ENCODE results near the gene FAM83G.
A peak's percentile ranks its signal among the peaks of the same experiment; 100 is the strongest.
"Not testable (repeated sequence)": the region's sequence is repeated elsewhere in the genome, so short reads cannot be mapped to it uniquely, and the experiment has no call there.

The FAM83G gene

DNA sequence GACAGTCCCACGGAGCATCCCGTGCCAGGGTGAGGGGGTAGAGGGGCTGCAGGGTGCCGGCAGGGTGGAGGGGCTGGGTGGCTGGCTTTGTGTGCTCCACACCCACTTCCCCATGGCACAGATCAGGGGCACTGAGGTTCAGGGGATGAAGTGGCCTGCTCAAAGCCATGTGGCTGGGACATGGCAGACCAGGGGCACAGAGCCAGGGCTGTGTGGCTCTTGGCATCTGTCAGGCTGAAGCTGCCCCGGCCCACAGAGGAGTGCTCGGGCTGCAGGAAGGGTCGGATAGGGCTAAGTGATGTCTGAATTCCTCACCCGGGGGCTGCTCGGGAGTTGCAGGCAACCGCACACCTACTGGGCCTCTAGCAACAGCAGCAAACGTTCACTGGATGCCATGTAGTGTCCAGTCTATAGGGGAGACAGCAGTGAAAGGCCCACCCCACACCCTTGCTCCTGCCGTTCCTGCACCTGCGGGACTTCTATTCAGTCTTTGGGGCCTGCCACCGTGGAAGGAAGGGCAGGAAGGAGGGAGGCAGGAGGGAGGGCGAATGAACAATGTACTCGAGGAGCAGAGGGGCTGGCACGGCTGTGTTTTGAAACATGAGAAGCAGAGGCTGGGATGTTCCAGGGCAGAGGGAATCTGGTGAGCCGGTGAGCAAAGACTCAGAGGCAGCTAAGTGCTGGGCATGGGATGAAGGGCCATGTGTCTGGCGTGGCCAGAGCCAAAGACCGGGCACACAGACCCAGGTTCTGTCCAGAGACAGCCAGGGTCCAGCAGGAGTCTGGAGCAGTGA, 37.5 kb downstream of the FAM83G start:
- DNase-seq: peak; percentile 78

DNA sequence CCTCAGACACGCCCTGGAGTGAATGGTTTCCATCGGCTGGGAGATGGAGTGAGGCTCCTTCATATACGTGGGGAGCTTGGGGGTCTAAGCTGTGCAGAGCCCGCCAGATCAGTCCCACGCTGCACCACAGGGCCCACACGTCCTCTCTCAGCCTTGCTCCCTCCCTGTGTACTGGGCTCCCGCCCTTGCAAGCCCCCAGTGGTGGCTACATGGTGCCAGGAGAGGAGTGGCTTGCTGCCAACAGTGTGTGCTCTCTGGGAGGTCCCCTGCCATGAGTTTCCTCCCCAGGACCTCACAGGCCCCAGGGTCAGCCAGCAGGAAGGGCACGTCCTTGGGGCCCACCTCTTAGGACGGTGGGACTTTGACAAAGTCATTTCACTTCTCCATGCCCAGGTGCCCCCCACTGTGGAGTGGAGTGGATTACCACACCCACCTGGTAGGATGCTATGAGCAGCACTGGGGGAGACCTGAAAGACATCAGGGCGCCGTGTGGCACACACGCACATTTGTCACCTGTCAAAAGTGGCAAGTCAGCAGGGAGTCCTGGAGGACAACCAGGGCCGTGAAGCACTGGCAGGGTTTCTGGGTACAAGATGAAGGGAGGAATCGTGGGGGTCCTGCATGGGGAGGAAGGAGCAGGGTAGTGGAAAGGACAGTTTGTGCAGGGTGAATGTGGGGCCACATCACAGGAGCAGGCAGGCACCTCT, 38.9 kb downstream of the FAM83G start:
- no peak for DNase-seq

DNA sequence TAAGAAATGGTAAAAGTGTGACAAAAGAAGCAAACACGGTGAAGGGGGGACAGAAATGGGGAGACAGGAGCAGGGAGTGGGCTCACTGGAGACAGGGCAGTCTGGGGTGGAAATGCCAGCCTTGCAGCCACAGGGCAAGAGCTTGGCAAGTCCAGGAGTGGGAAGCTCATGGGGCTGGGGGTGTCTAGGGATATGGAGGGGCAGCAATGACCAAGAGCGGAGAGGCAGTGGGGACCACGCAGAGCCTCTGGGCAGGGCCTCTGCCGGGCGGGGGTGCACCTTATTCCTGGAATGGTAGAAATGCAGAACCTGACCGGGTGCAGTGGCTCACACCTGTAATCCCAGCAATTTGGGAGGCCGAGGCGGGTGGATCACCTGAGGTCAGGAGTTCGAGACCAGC, 40.0 kb downstream of the FAM83G start:
- DNase-seq: no peak

DNA sequence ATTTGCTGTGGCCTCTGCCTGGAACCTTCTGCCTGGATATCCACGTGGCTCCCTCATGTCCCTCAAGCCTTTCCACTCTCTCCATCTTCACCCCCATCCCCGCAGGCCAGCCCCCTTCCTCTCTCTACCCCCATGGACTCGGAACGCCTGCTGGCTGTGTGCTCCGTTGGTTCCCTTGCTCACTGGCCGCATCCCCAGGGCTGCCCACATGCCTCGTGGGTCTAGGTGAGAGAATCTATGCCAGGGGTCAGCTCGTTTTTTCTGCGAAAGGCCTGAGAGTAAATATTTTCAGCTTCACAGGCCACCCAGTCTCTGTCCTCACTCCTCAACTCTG, 40.6 kb downstream of the FAM83G start:
- no peak for DNase-seq

DNA sequence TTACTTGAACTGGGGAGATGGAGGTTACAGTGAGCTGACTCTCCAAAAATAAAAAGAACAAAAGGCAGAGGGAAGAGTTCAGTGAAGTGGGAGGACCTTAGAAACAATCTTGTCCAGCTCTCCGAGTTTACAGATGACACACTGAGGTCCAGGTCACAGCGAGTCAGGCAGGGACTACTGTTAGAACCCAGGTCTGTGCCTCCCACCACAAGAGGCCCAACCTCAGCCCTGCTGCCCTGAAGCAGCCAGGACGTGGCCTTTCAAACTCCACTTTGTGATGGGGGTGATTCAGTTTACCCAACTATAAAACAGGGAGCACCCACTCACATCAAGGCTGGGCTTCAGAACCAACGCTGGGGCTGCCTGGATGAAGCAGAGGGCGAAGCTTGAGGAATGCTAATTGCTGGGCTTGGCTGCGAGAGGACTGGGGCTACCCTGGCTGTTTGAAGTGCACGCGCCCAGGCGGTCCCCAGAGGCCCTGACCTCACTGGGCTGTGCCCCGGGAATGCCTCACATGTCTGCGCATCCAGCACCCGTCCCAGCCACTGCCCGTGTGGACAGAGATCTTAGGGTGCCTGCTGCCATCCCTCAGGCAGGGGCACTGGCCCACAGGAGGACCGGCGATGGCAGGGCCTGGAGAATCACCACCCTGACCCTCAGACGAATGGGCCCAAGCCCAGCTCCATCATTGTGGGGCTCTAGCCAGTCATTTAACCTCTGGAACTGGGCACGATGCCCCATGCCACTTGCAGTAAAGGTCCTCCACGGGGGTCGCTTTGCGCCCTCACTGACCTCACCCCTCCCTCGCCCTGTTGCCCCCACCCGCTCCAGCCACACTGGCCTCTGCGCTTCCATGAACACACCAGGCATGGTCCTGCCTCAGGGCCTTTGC, 41.2 kb downstream of the FAM83G start:
- DNase-seq: no peak

DNA sequence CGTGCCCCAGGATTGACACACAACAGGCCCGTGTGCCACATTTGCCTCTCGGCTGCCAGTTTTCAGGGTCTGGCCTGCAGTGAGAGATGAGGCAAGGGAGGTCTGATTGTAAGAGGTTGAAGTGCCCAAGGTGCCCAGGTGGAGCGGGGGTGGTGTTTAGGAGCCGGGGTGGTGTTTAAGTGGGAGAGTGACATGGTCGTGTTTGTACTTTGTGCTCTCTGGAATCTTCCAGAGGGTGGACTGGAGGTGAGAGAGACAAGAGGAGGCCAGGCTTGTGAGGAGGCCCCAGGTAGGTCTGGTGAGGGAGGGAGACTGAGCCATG, 42.1 kb downstream of the FAM83G start:
- no peak for DNase-seq

DNA sequence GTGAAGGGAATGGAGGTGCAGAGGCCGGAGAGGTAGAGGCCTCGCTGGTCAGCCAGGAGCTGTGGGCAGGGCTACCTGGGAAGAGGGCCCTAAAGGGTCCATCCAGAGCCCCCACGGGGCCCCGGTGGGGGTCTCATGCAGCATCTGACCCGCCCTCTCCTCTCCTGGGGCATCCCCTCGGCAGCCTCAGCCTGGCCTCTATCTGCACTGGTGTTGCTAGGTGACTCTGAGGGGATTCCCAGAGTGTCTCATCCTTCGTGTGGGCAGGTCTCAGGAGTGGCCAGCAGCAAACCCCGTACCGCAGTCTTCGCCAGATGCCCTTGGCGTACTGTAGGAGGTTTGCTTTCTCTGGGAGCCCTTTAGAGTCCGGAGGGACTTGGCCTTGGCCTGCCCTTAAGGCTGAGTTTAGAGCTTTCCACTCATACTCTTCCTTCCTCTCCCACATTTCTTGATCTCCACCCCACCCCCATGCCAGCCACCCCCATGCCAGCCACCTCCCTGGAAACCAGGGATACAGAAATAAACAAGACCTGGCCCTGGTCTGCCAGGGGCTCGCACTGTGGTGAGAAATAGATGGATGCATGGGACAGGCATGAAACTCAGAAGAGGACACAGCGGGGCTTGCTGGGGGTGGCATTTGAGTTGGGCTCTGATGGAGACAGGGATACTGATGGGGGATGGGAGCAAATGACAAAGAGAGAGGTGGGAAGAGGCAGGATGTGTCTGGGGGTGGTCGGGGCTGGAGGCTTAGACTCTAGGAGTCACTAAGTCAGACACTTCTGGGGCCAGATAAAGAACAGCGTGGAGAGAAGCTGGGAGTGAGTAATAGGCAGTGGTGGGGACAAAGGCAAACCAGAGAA, 42.7 kb downstream of the FAM83G start:
- no peak for DNase-seq

DNA sequence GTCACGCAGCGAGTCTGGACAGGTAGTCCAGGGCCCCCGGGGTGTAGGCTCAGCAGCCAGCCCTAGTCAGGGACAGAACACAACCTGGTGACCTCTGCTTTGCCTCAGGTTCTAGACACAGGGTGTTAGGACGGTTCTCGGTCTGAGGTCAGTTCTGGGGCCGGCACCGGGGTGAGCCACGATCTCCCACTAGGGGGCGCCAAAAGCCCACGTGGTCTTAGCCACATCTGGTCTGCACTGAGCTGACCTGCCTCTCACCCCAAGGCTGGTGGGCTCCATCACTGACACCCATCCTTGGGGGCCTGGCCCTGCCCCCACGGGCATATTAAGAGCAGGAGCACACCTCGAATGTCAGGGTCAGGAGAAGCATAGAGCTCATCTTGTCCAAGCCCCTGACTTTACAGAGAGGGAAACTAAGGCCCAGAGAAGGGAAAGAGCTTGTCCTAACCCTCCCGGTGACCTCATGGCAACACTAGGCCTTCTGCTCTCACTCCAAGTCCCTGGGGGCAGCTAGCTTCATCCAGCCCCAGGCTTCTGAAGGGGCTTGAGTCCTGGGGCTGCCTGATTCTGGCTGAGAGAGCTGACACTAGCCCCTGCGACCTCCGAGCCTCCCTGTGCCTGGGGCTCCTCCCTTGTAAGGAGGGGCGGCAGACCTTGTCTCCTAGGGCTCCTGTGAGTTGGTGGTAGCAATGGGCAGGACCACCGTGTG, 43.6 kb downstream of the FAM83G start:
- DNase-seq: peak; percentile 92

DNA sequence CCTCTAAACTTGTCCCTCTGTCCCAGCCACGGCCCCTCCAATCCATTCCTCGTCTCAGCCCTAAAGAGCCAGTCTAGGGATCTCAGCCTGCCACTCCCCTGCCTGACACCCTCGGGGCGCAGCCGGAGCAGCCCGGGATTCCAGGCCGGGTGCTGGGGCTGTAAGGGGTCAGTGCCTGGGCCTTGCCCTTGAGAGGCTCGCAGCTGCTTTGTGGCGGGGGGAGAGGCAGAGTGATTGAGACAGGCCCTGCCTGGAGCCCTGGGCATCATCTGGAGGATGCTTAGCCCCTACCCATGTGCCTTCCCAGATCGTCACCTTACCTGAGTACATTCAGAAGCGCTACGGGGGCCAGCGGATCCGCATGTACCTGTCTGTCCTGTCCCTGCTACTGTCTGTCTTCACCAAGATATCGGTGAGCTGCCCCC, 44.3 kb downstream of the FAM83G start:
- no peak for DNase-seq

DNA sequence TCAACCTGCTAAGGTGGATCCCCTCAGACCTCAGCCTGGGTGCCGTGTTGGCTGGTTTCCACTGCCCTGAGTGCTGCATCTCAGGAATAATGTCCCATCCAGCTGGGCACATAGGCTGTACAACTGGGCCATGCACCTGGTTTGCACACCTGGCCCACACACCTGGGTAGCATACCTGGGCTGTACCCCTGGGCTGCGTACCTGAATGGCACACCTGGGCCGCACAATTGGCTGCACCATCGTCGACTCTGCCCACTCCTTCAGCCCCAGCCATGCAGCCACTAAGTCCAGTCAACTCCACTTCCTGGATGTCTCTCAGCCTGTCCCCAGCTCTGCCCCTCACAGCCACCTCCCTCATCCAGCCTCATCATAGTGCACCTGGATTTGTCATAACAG, 44.7 kb downstream of the FAM83G start:
- DNase-seq: no peak

DNA sequence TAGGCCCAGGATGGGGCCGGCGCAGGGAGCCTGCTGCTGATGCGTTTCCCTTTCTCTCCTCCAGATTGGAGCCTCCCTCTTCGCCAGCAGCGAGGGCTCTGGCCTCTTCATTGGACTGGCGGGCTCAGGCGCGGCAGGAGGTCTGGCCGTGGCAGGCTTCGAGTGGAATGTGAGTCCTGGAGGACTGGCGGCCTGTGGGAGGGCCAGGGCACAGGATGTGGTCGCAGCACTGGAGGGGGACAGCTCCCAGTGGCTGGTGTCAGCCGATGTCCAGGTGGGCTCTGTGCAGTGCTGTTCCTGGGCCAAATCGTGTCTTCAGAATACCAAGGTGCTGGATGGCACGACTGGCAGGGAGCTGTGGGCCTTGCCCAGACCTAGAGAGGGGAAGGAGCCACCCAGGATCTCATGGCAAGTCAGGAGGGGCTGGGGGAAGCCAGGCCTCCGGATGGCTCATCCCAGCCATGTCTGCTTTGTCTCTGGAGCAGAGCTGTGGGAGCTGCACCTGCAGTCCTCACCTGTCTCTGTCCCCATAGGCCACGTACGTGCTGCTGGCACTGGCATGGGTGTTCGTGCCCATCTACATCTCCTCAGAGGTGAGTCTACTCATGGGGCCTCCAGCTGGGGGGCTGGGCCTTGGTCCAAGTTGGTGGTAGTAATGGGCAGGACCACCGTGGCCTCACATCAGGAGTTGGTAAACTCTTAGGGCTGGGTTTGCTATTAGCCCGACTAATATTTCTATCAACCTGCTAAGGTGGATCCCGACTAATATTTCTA, 45.3 kb downstream of the FAM83G start:
- DNase-seq: no peak

DNA sequence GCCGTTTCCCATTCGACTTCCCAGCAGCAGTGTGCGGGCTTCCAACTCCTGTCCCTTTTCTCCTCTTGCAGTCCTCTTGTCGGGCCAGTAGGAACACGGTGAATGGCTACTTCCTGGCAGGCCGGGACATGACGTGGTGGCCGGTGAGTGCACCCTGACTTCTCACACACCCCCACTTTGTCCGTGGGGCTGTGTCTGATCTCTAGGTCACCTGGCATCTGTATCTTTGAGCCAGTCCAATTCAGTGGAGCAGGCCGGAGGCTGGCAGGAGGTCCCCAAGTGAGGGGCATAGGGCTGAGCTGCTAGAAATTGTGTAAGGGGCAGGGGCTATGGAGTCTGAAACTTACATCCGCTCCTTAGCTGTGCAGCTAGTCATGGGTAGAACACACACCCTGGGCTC, 46.0 kb downstream of the FAM83G start:
- DNase-seq: no peak

DNA sequence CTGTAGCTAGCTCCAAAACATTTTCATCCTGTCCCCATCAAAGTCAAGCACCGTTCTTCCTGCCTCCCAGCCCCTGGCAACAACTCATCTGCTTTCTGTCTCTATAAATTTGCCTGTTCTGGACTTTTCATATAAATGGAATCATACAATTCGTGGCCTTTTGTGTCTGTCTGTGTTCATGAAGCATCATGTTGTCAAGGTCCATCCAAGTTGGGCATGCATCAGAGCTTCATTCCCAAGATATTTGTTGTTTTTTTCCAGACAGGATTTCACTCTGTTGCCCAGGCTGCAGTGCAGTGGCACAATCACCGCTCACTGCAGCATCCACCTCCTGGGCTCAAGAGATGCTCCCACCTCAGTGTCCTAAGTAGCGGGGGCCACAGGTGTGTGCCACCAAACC, 46.7 kb downstream of the FAM83G start:
- no peak for DNase-seq

DNA sequence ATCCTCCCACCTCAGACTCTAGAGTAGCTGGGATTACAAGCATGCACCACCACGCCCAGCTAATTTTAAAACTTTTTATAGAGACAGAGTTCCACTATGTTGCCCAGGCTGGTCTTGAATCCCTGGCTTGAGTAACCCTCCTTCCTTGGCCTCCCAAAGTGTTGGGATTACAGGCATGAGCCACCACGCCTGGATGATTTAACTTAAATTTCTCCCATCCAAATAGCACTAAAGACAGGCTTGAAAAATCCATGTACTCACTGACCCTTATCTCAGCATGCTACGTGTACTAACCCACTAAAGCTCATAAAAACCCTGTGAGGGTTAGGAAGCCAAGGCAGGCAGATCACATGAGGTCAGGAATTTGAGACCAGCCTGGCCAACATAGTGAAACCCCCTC, 48.0 kb downstream of the FAM83G start:
- DNase-seq: no peak

DNA sequence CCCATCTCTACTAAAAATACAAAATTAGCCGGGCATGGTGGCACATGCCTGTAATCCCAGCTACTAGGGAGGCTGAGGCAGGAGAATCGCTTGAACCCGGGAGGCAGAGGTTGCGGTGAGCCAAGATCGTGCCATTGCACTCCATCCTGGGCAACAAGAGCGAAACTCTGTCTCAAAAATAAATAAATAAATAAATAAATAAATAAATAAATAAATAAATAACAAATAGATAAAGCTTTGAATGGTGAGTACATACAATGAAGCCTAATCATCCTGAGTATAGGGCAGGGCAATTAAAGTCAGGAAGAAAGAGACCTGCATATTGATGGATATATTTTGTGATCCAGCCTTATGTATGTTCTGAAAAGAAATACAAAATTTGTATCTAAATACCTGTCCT, 48.5 kb downstream of the FAM83G start:
- DNase-seq: not testable (repeated sequence)

DNA sequence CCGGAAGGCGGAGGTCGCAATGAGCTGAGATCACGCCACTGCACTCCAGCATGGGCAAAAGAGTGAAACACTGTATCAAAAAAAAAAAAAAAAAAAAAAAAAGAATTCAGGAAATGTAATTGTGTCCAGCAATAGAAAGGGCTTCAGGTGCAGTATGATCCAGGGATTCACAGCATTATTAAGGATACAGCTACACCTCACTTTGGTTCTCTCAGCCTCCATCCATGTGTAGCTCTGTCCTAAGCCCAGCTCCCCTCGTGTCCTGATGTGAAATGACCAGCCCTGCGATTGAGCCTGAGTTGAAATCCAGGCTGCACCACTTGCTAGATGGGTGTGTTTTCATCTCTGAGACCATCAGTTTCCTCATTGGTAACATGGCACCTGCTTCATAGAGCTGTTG, 49.6 kb downstream of the FAM83G start:
- DNase-seq: no peak

DNA sequence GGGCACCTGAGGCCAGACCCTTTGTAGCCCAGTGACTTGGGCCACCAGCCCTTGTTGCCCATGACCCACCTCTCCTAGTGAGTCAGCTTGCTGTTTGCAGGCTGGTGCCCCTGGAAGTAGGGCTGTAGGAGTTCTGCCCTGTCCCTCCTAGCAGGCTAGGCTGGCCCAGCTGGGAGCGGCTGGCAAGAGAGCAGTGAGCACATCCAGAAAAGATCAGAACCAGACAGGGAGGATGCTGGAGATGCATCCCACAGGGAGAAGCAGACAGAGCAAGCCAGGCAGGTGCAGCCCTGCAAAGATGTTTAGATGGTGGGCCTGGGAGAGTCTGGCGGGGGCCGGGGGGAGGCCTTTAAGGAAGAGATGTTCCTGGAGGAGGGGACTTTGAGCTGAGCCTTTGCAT, 50.2 kb downstream of the FAM83G start:
- DNase-seq: no peak

DNA sequence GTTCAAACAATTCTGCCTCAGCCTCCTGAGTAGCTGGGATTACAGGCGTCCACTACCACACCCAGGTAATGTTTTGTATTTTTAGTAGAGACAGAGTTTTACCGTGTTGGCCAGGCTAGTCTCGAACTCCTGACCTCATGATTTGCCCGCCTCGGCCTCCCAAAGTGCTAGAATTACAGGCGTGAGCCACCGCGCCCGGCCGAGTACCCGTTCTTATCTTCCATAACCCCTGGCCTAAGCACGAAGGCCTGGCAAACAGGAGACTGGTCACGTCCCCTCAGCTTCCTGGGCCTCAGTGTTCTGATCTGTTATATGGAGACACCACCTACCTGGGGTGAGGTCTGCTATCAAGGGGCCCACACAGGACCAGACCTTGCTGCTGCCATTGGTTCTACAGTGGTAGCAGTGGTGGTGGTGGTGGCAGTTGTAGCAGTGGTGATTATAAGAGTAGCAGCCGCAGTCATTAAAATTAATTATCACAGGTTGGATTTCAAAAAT, 51.3 kb downstream of the FAM83G start:
- DNase-seq: no peak

DNA sequence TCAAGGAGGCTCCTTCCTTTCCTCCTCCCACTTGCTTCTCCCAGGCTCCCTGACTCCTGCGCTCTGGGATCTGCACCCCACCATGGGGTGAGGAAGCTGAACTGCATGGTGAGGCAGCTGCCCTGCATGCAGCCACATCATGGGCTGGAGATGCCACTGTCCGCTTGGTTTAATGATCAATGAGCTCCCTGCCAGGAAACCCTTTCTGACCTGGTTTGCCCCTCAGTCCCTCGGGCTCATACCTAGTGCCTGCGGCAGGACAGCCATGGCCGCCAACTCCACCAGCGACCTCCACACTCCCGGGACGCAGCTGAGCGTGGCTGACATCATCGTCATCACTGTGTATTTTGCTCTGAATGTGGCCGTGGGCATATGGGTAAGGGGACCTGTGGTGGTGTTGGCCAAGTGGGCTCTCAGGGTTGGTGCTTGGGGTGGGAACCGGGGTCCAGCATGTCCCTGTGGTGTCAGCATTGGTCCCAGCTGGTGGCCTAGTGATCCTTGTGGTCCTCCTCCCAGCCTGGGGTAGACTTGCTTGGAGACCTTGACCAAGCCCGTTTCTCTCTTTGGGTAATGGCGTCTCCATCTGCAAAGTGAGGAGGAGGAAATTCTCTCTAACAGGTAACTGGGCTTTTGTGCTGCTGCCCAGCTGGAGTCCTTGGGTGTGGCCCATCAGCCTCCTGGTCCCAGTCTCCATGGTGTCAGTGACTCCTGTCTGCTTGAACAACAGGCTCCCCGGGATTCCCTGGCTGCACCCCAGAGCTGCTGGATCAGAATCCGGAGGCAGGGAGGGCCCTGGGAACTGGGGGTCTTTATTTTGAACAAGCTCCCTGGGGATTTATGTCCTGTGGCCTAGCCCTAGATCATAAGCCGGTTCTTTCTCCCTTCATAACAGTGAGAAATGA, 52.4 kb downstream of the FAM83G start, which contains the start of gene SLC5A10:
SLC5A10 (plus strand) TSS at position 225 of the 902 bp plus-strand sequence; CDS start at position 266, 41 bp downstream.
- DNase-seq: no peak
